ENCODE results near the gene HMBS.
A peak's percentile ranks its signal among the peaks of the same experiment; 100 is the strongest.
"Not testable (repeated sequence)": the region's sequence is repeated elsewhere in the genome, so short reads cannot be mapped to it uniquely, and the experiment has no call there.

Gene HMBS

DNA sequence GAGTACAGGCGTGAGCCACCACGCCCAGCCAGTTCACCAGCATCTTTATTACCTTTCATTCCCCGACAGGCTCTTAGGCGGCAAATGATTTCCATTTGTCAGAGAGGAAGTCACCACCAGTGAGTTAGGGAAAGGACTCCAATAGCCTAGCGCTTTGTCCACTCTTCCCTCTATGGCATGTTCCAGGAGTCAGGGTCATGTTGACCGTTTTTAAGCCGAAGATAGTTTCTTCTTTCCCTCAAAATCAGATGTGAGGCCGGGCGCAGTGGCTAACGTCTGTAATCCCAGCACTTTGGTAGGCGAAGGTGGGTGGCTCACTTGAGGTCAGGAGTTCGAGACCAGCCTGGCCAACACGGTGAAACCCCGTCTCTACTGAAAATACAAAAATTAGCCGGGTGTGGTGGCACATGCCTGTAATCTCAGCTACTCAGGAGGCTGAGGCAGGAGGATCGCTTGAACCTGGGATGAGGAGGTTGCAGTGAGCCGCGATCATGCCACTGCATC, 18.5 kb downstream of the HMBS start:
- DNase-seq = not testable (repeated sequence)

DNA sequence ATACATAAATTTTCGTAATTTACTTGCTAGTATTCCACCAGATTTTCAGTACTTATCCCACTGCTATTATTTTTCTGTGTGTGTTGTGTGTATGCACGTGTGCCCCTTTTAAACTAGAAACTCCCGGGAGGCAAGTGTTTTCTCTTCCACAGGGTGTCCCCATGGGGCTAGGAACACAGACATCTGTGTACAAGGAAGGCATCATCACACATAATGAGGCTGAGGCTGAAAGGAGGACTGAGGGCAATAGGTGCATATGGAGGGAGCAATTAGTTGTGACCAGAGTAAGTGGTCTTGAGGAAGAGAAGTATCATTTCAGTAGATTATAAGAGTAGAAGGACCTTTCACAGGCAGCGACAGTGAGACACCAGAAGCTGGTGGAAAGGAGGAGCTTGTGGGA, 19.1 kb downstream of the HMBS start:
- DNase-seq = no peak

DNA sequence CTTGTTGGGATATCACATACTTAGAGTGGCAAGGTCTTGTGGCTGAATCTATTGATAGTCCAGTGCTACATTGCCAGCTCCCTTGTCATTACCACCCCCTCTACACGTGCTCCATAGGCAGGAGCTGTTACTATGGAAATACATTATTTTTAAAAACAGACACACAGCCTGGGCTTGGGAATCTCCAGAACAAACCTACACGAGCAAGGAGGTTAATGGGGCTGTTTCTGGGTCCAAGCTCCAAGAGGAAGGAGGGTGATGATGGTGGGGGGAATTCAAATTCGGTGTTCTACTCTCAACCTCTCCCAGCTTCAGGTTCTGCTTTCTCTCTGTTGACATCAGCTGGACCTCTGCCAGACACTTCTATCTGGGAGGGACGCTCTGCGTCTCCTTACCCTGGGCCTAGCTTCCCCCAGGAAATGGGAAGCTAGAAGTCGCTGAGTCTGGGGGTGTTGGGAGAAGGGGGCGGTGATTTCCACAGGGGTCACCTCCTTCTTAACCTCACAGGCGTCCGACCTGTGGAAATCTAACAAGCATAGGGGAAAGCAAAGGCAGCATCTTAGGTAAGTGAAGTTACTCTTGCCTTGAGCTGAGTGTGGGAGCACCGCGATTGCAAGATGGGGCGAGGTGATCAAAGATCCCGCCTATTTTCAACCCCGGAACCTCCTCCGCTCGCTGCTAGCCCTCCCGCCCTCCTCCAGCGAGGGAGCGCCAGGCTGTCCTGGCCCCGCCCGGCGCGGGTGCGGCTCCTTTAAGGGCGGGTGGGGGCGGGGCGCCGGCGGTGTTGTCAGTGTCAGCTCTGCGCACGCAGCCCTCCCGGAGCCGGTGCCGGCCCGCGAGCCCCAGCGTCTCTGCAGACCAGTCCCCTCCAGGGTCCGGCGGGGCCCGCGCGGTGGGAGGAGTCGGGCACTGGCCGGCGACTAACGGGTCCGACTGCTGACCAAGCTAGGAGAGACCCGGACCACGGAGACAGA, 22.2 kb downstream of the HMBS start, which contains the start of gene C2CD2L:
Gene C2CD2L, plus strand, starts transcription at position 781 of the 974 bp plus-strand sequence. CDS start 398 bp downstream, outside the sequence.
- DNase-seq = peak; percentile 87

DNA sequence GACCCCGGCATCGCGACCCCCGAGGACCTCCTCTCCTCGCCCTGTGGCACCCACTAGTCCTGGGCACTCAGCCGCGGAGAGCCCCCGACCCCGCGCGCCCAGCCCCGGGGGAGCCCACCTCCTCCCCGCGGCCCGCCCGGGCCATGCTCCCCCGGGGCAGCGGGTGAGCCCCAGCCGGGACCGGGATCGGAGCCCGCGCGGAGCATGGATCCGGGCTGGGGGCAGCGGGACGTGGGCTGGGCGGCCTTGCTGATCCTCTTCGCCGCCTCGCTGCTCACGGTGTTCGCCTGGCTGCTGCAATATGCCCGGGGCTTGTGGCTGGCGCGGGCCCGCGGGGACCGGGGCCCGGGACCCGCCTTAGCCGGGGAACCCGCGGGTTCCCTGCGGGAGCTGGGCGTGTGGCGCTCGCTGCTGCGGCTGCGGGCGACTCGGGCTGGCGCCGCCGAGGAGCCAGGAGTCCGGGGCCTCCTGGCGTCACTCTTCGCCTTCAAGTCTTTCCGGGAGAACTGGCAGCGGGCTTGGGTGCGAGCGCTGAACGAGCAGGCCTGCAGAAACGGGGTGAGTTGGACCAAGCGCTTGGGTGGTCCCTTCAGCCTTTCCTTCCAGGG, 23.0 kb downstream of the HMBS start:
- no peak for DNase-seq

GRCh38 chr11:119108146-119108856, 23.6 kb downstream of the HMBS start:
- DNase-seq = no peak

GRCh38 chr11:119108857-119109221, 24.2 kb downstream of the HMBS start:
- no peak for DNase-seq

GRCh38 chr11:119109843-119110242, 25.2 kb downstream of the HMBS start:
- DNase-seq = no peak

GRCh38 chr11:119110439-119110838, 25.8 kb downstream of the HMBS start:
- DNase-seq = no peak

DNA sequence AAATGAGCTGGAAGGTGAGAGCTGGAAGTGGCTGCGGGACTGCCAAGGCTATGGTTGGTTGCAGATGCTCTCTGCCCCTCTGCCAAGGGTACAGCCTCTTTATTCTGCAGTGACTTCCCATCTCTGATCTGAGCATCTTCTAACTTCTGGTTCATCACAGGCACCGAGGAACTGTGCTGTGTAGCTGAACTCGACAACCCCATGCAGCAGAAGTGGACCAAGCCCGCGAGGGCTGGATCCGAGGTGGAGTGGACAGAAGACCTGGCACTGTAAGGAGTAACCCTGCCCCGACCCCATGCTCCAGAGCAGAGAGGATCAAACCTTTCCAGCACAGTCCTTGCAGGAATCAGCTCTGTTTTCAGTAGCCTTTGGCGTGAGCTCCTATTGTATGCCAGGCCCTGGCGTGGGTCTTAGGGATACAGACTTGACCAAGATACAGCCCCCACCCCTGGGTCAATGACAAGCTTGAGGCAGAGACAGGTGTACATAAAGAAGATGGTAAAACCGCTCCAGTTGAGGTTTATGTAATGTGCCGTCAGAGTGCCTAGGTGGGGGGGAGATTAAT, 26.8 kb downstream of the HMBS start:
- DNase-seq = no peak

DNA sequence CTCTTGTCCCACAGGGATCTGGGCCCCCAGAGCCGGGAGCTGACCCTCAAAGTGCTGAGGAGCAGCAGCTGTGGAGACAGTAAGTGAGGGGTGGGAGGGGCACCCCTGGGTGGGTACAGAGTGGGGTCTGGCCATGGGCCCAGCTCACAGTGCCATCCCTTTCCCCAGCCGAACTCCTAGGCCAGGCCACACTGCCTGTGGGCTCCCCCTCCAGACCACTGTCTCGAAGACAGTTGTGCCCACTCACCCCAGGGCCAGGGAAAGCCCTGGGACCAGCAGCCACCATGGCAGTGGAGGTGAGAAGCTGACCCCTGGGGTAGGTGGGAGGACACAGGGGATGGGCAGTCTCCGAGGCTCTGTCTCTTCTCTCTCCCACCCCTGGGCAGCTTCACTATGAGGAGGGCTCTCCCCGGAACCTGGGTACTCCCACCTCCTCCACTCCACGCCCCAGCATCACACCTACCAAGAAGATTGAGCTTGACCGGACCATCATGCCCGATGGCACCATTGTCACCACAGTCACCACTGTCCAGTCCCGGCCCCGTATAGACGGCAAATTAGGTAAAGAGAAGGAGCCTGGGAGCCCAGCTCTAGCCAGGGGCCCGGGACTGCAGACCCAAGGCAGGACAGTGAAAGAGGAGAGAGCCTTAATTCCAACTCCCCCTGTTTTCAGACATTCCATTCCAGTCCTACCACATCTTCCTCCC, 27.8 kb downstream of the HMBS start:
- no peak for DNase-seq

DNA sequence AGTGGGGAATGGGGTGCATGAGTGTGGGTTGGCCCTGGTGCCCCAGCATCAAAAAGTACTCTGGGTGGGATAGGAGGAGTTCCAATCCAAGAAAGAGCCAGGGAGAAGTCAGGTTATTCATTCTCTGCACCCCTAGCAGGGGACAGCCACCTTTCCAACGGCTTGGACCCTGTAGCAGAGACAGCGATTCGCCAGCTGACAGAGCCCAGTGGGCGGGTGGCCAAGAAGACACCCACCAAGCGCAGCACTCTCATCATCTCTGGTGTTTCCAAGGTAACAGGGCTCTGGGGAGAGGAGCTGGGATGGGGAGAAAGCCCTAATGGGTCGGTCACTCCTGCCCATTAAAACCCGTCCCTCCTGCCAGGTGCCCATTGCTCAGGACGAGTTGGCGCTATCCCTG, 29.0 kb downstream of the HMBS start:
- DNase-seq = no peak

- no peak for DNase-seq
Observed at GRCh38 chr11:119114351-119114750, 29.7 kb downstream of the HMBS start.

DNA sequence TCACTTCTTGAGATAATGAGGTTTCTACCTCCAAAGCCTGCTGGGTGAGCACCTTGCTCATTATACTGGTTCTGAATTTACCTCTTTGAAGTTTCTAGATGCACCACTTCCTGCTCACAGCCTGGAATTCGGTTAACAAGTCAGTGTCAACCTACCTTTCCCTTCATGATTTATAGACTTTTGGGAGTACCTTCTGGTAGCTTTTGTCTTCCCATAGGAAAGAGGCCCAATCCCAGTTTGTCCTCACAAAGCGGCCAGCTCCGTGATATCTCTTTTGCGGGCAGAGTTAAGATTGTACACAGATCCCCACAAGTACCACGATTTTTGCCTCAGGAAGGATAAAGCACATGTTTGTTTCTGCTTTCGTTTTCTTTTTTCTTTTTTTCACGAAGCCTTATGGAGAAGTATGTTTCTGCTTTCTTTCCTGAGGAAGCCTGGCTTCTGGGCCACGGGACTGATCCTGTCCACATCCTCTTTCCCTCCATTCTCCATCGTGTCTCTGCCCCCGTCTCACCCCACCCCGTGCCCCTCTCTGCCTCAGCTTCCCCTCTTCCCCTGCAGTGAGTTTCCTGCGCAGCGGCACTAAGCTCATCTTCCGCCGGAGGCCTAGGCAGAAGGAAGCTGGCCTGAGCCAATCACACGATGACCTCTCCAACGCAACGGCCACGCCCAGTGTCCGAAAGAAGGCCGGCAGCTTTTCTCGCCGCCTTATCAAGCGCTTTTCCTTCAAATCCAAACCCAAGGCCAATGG, 31.0 kb downstream of the HMBS start:
- no peak for DNase-seq

DNA sequence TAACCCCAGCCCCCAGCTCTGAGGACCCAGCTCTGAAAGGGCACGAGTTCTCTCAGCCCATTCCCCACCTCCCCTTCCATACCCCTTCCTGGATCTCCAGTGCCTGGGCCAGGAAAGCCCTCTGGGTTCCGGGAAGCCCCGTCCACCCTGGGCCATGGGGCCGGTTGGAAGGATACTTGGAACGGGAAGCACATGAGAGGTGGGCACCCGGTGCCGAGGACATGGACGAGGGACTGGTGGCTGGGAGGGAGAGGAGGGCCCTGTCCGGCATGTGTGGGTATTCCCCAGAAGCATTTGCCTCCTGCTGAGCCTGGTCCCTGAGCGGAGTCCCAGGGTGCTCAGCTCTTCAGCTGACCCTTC, 31.5 kb downstream of the HMBS start:
- no peak for DNase-seq

- no peak for DNase-seq
Observed at GRCh38 chr11:119116601-119117000, 31.9 kb downstream of the HMBS start.

- no peak for DNase-seq
Observed at GRCh38 chr11:119117004-119117706, 32.5 kb downstream of the HMBS start.

GRCh38 chr11:119118227-119118626, 33.5 kb downstream of the HMBS start:
- DNase-seq = no peak

GRCh38 chr11:119118946-119119345, 34.3 kb downstream of the HMBS start:
- no peak for DNase-seq

DNA sequence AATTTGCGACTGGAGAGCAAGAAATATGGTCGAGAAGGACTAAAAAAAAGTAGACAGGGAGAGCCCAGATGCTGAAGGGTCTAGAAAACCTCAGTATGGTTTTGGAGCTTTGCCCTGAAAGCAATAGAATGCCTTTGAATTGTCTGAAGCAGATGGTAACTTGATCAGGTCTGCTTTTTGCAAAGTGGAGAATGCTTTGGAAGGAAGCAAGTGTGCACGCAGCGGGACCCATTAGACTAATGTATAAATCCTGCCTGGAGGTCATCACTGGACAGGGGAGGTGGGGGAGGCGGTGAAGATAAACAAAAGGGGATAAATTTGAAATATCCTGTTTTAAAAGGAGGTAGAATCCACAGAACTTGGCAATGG, 35.9 kb downstream of the HMBS start:
- DNase-seq = no peak

GRCh38 chr11:119121008-119121810, 36.5 kb downstream of the HMBS start, which contains the start of gene HINFP:
HINFP (plus strand) TSS chr11:119121580; CDS start chr11:119126945, 5,365 bp downstream.
- DNase-seq = peak; percentile 100
